Neural cell (in vitro differentiated cells): ENCODE measurements around the gene QKI. TPM values are rescaled to one million over a fixed set of nuclear protein-coding genes. Genes with fewer than 3 reads are reported as not detected.
A peak's percentile ranks its signal among the peaks of the same experiment; 100 is the strongest.

Experiments
- H2AFZ ChIP-seq: fragments of 200-600, 300-800 bp; sonication (generic), shearing (Covaris generic); 2 replicates; pipeline ENCODE4 v1.6.0; 2014; ENCODE audit warnings: low read depth, mild to moderate bottlenecking, antibody characterized with exemption, low read length, moderate library complexity
- H3F3A ChIP-seq: fragments of 200-600 bp; shearing (Covaris generic); 2 replicates; pipeline ENCODE4 v1.6.1; 2016; ENCODE audit warnings: mild to moderate bottlenecking, moderate library complexity, mixed read lengths, antibody characterized with exemption, low read length; ENCODE audit not compliant: insufficient read depth, poor library complexity, severe bottlenecking
- H3K27ac ChIP-seq: fragments of 200-600, 300-800 bp; sonication (generic), shearing (Covaris generic); 2 replicates; pipeline ENCODE4 v1.5.1; 2014; ENCODE audit warnings: mild to moderate bottlenecking, low read length, moderate library complexity
- H3K27me3 ChIP-seq: fragments of 300-800, 200-600 bp; sonication (generic), shearing (Covaris generic); 2 replicates; pipeline ENCODE4 v1.6.0; 2014; ENCODE audit warnings: mild to moderate bottlenecking, low read depth, low read length, moderate library complexity; ENCODE audit not compliant: insufficient read depth
- H3K36me3 ChIP-seq: fragments of 300-800, 200-600 bp; sonication (generic), shearing (Covaris generic); 2 replicates; pipeline ENCODE4 v1.5.1; 2014; ENCODE audit warnings: mild to moderate bottlenecking, antibody characterized with exemption, low read length, moderate library complexity; ENCODE audit not compliant: insufficient read depth
- H3K4me2 ChIP-seq: fragments of 300-800, 200-600 bp; sonication (generic), shearing (Covaris generic); 2 replicates; pipeline ENCODE4 v1.6.0; 2014; ENCODE audit warnings: mild to moderate bottlenecking, low read length
- H3K4me3 ChIP-seq: fragments of 300-800, 200-600 bp; sonication (generic), shearing (Covaris generic); 2 replicates; pipeline ENCODE4 v1.5.1; 2014; ENCODE audit warnings: mild to moderate bottlenecking, low read length, moderate library complexity
- H3K79me2 ChIP-seq: fragments of 200-600 bp; shearing (Covaris generic); replicated peaks from 2 replicates; pipeline ENCODE4 v1.6.0; 2014; ENCODE audit warnings: mild to moderate bottlenecking, low read length, moderate library complexity; ENCODE audit not compliant: insufficient read depth
- H3K9ac ChIP-seq: fragments of 300-800, 200-600 bp; sonication (generic), shearing (Covaris generic); 2 replicates; pipeline ENCODE4 v1.6.1; 2016; ENCODE audit warnings: mild to moderate bottlenecking, low read length, mixed read lengths
- H3K9me2 ChIP-seq: fragments of 200-600 bp; shearing (Covaris generic); 2 replicates; pipeline ENCODE4 v1.6.1; 2016; ENCODE audit warnings: mild to moderate bottlenecking, low read length, mixed read lengths; ENCODE audit not compliant: insufficient read depth
- H3K9me3 ChIP-seq: fragments of 200-600, 300-800 bp; sonication (generic), shearing (Covaris generic); 2 replicates; pipeline ENCODE4 v1.6.1; 2016; ENCODE audit warnings: mild to moderate bottlenecking, mixed run types, low read length, moderate library complexity, mixed read lengths
- H4K20me1 ChIP-seq: fragments of 200-600 bp; shearing (Covaris generic); 2 replicates; pipeline ENCODE4 v1.6.1; 2016; ENCODE audit warnings: mild to moderate bottlenecking, mixed run types; ENCODE audit not compliant: insufficient read depth
- EP300 ChIP-seq: fragments of 450-650 bp; conservative IDR thresholded peaks from 2 replicates; pipeline ENCODE4 v1.6.1; 2014; ENCODE audit warnings: antibody characterized with exemption, mild to moderate bottlenecking, moderate library complexity; ENCODE audit not compliant: poor library complexity, severe bottlenecking
- EZH2 ChIP-seq: fragments of 200-600, 300-800 bp; shearing (Covaris generic), sonication (generic); IDR thresholded peaks from 2 replicates; pipeline ENCODE4 v1.6.1; 2014; ENCODE audit warnings: antibody characterized with exemption, low read length, borderline replicate concordance, mild to moderate bottlenecking; ENCODE audit not compliant: insufficient read depth, poor library complexity, severe bottlenecking
- MXI1 ChIP-seq: fragments of 450-650 bp; conservative IDR thresholded peaks from 2 replicates; pipeline ENCODE4 v1.6.1; 2014; ENCODE audit warnings: antibody characterized with exemption, mild to moderate bottlenecking; ENCODE audit not compliant: poor library complexity, severe bottlenecking
- POLR2AphosphoS5 ChIP-seq: IDR thresholded peaks from 2 replicates; pipeline ENCODE4 v1.6.1; 2012
- RAD21 ChIP-seq: fragments of 450-650 bp; conservative IDR thresholded peaks from 2 replicates; pipeline ENCODE4 v1.6.1; 2014; ENCODE audit warnings: antibody characterized with exemption, mild to moderate bottlenecking, moderate library complexity
- SMC3 ChIP-seq: fragments of 450-650 bp; conservative IDR thresholded peaks from 2 replicates; pipeline ENCODE4 v1.6.1; 2014; ENCODE audit warnings: antibody characterized with exemption, mild to moderate bottlenecking, moderate library complexity; ENCODE audit not compliant: poor library complexity
- TAF1 ChIP-seq: IDR thresholded peaks from 2 replicates; pipeline ENCODE4 v1.6.1; 2012; ENCODE audit warnings: low read depth
- polyA plus RNA-seq: library from polyadenylated mRNA; depleted of rRNA; stranded (reverse); fragments of >200 nt; gene quantifications from 2 replicates; pipeline ENCODE4 v1.2.3, GENCODE V29; 2014
- TF ChIP-seq, protein P1 (sequence below): fragments of 450-650 bp; IDR thresholded peaks from 2 replicates; pipeline ENCODE4 v1.5.1; 2014; ENCODE audit warnings: antibody characterized with exemption, mild to moderate bottlenecking, moderate library complexity; ENCODE audit not compliant: poor library complexity, severe bottlenecking
- TF ChIP-seq, protein P2 (sequence below): IDR thresholded peaks from 2 replicates; pipeline ENCODE4 v1.6.1; 2012; ENCODE audit warnings: borderline replicate concordance

QKI gene
- polyA plus RNA-seq, 1 donor from 2014 or later = 39.0 TPM

DNA sequence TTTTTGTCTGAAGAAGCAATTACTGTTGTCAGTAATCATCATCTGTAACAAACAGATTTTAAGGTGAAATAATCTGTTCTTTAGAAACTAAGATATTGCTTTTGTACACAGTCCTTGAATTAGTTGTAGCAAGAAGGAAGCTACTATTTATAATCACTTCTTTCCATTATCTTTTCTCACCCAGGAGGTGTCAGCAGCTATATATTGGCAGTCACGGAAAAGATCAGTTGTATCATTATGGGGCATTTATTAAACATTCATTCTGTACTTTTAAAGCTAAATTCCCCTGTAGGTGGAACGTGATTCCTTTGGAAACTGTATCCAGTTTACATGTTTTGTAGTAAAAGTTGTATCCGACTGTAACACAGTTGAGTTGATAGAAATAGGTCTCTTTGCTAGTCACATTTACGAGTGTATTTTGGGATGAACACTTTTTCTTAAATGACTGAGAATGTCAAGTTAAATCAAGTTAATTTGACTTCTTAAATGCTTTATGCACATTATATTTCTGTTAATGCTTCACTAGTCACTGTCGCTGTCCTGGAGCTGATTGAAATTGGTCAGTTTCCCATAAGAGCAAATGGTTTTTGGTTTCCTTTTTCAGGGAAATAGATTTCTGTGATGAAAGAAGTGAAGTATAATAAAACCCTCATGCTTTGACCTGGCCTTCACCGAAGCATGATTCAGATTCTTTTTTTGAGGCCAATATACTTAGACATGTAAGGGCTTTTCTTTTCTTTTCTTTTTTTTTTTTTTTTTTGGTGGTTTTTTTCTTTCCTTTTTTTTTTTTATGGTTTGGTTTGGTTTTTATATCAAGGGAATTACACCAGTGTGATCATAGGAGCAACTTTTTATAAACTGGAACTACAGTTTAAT lies 5.1 kb downstream of the QKI start:
- peak overlapping the region; percentile 32 for H3K9ac ChIP-seq
- H3K9me2 ChIP-seq = no peaks in the 10 kb centered on the region
- peak overlapping the region; percentile 84 for H3K4me3 ChIP-seq
- H3K27me3 ChIP-seq = no peaks in the 10 kb centered on the region
- H4K20me1 ChIP-seq = no peaks in the 10 kb centered on the region
- no peaks in the 10 kb centered on the region for H3K9me3 ChIP-seq
- no peak overlapping the region for H2AFZ ChIP-seq
- no peaks in the 10 kb centered on the region for H3K36me3 ChIP-seq
- H3F3A ChIP-seq = no peaks in the 10 kb centered on the region
- peak overlapping the region; percentile 76 for H3K4me2 ChIP-seq
- peaks cover 92% of the 10 kb centered on the region for H3K79me2 ChIP-seq
- TF ChIP-seq MXI1 = no peak
- TF ChIP-seq POLR2AphosphoS5 = no peak
- TF ChIP-seq, protein P1, sequence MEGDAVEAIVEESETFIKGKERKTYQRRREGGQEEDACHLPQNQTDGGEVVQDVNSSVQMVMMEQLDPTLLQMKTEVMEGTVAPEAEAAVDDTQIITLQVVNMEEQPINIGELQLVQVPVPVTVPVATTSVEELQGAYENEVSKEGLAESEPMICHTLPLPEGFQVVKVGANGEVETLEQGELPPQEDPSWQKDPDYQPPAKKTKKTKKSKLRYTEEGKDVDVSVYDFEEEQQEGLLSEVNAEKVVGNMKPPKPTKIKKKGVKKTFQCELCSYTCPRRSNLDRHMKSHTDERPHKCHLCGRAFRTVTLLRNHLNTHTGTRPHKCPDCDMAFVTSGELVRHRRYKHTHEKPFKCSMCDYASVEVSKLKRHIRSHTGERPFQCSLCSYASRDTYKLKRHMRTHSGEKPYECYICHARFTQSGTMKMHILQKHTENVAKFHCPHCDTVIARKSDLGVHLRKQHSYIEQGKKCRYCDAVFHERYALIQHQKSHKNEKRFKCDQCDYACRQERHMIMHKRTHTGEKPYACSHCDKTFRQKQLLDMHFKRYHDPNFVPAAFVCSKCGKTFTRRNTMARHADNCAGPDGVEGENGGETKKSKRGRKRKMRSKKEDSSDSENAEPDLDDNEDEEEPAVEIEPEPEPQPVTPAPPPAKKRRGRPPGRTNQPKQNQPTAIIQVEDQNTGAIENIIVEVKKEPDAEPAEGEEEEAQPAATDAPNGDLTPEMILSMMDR = peak; percentile 56
- TF ChIP-seq SMC3 = peak; percentile 67
- TF ChIP-seq EP300 = no peak
- TF ChIP-seq TAF1 = no peak
- TF ChIP-seq RAD21 = peak; percentile 59
- H3K27ac ChIP-seq = peak overlapping the region; percentile 32

DNA sequence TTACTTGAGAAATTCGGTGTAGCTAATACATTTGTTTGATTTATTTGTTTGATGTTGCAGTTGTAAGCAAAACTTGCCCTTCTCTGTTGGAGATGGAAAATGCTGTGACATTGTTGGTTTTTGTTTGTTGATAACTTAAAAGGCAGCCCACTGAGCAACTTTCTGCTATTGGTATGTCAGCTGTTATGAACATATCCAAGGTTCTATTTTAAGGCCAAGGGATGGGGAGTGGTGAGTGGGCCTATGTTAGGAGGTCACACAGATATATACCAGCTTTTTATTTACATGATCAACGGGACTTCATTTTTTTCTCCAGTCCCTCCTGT lies 5.7 kb downstream of the QKI start:
- TF ChIP-seq TAF1 (no peak), RAD21 (no peak), EP300 (no peak), SMC3 (no peak)
- TF ChIP-seq, protein P2, sequence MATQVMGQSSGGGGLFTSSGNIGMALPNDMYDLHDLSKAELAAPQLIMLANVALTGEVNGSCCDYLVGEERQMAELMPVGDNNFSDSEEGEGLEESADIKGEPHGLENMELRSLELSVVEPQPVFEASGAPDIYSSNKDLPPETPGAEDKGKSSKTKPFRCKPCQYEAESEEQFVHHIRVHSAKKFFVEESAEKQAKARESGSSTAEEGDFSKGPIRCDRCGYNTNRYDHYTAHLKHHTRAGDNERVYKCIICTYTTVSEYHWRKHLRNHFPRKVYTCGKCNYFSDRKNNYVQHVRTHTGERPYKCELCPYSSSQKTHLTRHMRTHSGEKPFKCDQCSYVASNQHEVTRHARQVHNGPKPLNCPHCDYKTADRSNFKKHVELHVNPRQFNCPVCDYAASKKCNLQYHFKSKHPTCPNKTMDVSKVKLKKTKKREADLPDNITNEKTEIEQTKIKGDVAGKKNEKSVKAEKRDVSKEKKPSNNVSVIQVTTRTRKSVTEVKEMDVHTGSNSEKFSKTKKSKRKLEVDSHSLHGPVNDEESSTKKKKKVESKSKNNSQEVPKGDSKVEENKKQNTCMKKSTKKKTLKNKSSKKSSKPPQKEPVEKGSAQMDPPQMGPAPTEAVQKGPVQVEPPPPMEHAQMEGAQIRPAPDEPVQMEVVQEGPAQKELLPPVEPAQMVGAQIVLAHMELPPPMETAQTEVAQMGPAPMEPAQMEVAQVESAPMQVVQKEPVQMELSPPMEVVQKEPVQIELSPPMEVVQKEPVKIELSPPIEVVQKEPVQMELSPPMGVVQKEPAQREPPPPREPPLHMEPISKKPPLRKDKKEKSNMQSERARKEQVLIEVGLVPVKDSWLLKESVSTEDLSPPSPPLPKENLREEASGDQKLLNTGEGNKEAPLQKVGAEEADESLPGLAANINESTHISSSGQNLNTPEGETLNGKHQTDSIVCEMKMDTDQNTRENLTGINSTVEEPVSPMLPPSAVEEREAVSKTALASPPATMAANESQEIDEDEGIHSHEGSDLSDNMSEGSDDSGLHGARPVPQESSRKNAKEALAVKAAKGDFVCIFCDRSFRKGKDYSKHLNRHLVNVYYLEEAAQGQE = no peak
- no peak overlapping the region for H3K27ac ChIP-seq
- no peaks in the 10 kb centered on the region for H3K9me2 ChIP-seq
- peaks cover 98% of the 10 kb centered on the region for H3K79me2 ChIP-seq
- H3K4me2 ChIP-seq = peak overlapping the region; percentile 12
- H4K20me1 ChIP-seq = no peaks in the 10 kb centered on the region
- no peaks in the 10 kb centered on the region for H3K27me3 ChIP-seq
- no peaks in the 10 kb centered on the region for H3K36me3 ChIP-seq
- H2AFZ ChIP-seq = no peak overlapping the region
- no peak overlapping the region for H3K9ac ChIP-seq
- no peaks in the 10 kb centered on the region for H3K9me3 ChIP-seq
- no peaks in the 10 kb centered on the region for H3F3A ChIP-seq
- peak overlapping the region; percentile 84 for H3K4me3 ChIP-seq

DNA sequence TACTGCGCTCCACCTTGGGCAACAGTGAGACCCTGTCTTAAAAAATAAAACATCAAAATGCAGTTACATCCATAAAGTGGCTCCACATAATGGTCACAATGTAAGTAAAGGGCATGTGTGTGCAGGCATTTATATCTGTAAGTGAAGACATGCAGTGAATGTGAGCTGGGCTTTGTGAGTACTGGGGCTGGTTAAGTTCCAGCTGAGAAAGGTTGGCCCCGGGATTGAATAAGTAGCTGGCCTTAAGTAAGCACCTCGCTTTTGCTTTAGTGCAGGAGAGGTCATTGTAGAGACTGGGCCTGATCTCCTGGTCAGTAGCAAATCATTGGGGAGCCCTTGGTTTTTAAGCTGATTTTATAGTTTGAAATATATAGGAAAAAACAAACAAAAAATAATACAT lies 8.0 kb downstream of the QKI start:
- Histone ChIP-seq H3K9me3 (no peaks in the 10 kb centered on the region), H3K27ac (no peak overlapping the region), H3K79me2 (peaks cover 100% of the 10 kb centered on the region), H3K9me2 (no peaks in the 10 kb centered on the region), H3K4me3 (no peak overlapping the region), H3K9ac (no peak overlapping the region), H3K4me2 (no peak overlapping the region), H4K20me1 (no peaks in the 10 kb centered on the region), H3K36me3 (no peaks in the 10 kb centered on the region), H3K27me3 (no peaks in the 10 kb centered on the region), H2AFZ (no peak overlapping the region), H3F3A (no peaks in the 10 kb centered on the region)
- TF ChIP-seq RAD21 (no peak), MXI1 (no peak), EZH2 (no peak), SMC3 (no peak), EP300 (no peak), POLR2AphosphoS5 (no peak), TAF1 (no peak)
- TF ChIP-seq, protein P2 = no peak
- TF ChIP-seq, protein P1 = no peak
